Cardiac fibroblast (primary cell): ENCODE data around the gene SEMA3A.

Experiments
- DNase-seq, 2 donors: peaks; one replicate each; pipeline versions ENCODE4 v3.0.0 to v3.0.0-alpha.2; 2010; ENCODE audit warnings: low read depth in 2 of 2
- H3K4me3 ChIP-seq, 2 donors: replicated peaks in 1 of 2; 1 replicate in 1 of 2; 2 replicates in 1 of 2; pipeline ENCODE4 v1.5.1; 2011; ENCODE audit warnings: low read depth in 2 of 2, low read length in 2 of 2, mild to moderate bottlenecking in 2 of 2, moderate library complexity in 1 of 2
- CTCF ChIP-seq: IDR thresholded peaks from one replicate; pipeline ENCODE4 v1.5.1; 2011; ENCODE audit warnings: low read depth, mild to moderate bottlenecking, low read length, inconsistent platforms

SEMA3A gene

DNA sequence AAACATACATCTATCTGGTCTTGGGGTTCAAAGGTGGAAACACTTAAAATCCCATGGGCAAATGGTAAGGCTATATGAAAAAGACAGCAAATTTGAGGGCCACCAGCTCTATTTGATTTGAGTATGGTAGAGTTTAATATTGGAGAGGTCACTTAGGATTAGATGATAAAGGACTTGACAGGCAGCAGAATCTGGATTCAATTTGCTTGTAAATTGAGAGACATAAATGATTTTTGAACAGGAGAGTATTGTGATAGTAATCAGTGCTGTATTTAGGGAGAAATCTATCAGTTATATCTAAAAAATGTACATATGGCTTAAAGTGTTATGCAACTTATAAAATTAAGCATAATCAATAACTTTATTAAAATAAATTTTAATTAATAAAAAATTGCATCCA is 155.2 kb downstream of the SEMA3A start:
- H3K4me3 ChIP-seq: no peak overlapping the region
- DNase-seq: no peak
- TF ChIP-seq CTCF: no peak

DNA sequence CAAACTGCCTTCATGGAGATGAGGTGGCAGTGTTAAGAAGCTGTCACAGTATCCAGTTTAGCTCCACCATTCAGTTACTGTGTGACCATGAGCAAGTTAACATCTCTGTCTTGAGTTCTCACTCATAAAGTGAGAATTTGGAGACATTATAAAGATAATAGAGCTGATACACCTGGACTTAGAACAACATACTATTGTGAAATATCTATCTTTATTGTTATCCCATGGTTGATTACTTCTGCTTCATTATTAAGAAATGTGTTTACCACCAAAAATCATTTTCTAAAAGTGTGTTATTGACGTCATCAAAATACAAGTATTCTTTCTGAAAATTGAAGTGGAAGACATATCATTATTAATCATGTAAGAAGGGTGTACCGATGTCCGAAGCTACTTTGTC is 166.9 kb downstream of the SEMA3A start:
- no peak for DNase-seq
- TF ChIP-seq CTCF: no peak
- H3K4me3 ChIP-seq: no peak overlapping the region

- TF ChIP-seq CTCF: no peak
- DNase-seq: peak; percentile 81 to 91
- H3K4me3 ChIP-seq: no peak overlapping the region
Observed at GRCh38 chr7:84025332-84025927, 169.2 kb downstream of the SEMA3A start.

DNA sequence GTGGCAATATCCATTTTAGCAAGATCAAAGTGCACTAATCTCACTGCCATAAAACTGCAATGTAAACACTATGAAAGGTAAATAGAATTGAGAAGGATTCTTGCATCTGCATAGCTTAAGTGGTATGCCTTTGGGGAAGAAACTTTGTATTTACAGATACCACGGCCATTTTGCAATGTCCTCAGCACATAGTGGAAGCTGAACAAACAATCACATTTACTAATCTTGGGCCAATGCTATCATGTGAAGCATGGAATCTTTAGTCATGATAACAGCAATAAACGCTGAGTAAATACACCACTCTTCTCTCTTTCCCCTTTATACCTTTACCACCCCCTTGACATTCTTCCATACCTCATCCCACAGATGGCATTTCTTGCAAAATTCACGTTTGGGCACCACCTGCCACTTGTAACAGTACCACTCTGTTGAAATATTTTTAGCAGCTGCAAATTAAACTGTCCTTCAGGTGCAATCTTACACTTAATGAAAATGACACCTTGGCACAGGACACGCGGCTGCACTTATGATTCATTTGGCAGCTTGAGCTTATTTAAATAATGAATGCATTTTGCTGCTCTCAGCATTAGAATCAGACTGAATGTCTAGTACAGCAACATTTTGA is 171.8 kb downstream of the SEMA3A start:
- no peak for DNase-seq
- no peak overlapping the region for H3K4me3 ChIP-seq
- no peak for TF ChIP-seq CTCF

- no peak for DNase-seq
- TF ChIP-seq CTCF: no peak
- H3K4me3 ChIP-seq: no peak overlapping the region
Observed at GRCh38 chr7:84022009-84022408, 172.6 kb downstream of the SEMA3A start.

- peak; percentile 35 to 65 for DNase-seq
- H3K4me3 ChIP-seq: no peak overlapping the region
Observed at GRCh38 chr7:84021292-84021908, 173.2 kb downstream of the SEMA3A start.

More at GRCh38 chr7:84021292-84021908, 173.2 kb downstream of the SEMA3A start:
- TF ChIP-seq CTCF: no peak
